ENCODE measurements around the gene SREBF2. TPM values are rescaled to one million over a fixed set of nuclear protein-coding genes. Genes with fewer than 3 reads are reported as not detected.

Gene SREBF2
- polyA plus RNA-seq, 1 donor from 2014 or later: 73.0 TPM

GRCh38 chr22:41928593-41929417, 95.9 kb downstream of the SREBF2 start:
- H3K4me3 ChIP-seq (ENCODE audit: low read length): no peak overlapping the region

GRCh38 chr22:41929418-41929810, 96.5 kb downstream of the SREBF2 start:
- no peak overlapping the region for H3K4me3 ChIP-seq (ENCODE audit: low read length)
- H3K9me2 ChIP-seq (ENCODE audit: insufficient read depth, low read length): no peaks in the 10 kb centered on the region
- H4K20me1 ChIP-seq (ENCODE audit: insufficient read depth): no peaks in the 10 kb centered on the region
- no peak overlapping the region for H2AFZ ChIP-seq (ENCODE audit: low read depth, low read length)
- H3K9ac ChIP-seq (ENCODE audit: low read length): no peak overlapping the region
- no peaks in the 10 kb centered on the region for H3K9me3 ChIP-seq (ENCODE audit: low read length)
- H3K36me3 ChIP-seq (ENCODE audit: insufficient read depth, low read length): no peaks in the 10 kb centered on the region
- H3K27me3 ChIP-seq (ENCODE audit: insufficient read depth, low read depth, low read length): peaks cover 20% of the 10 kb centered on the region
- H3K4me2 ChIP-seq (ENCODE audit: low read length): no peak overlapping the region
- no peaks in the 10 kb centered on the region for H3K79me2 ChIP-seq (replicated peaks; ENCODE audit: insufficient read depth, low read length)
- no peaks in the 10 kb centered on the region for H3F3A ChIP-seq (ENCODE audit: insufficient read depth, low read length, poor library complexity, severe bottlenecking)
- H3K27ac ChIP-seq (ENCODE audit: low read length): no peak overlapping the region
- TF ChIP-seq TAF1 (IDR thresholded peaks at IDR 0.05; ENCODE audit: low read depth) (no peak), CTCF (IDR thresholded peaks at IDR 0.05; ENCODE audit: poor library complexity, severe bottlenecking) (no peak), EZH2 (IDR thresholded peaks at IDR 0.05; ENCODE audit: borderline replicate concordance, insufficient read depth, low read length, poor library complexity, severe bottlenecking) (no peak), SMC3 (conservative IDR thresholded peaks at IDR 0.05; ENCODE audit: poor library complexity) (no peak), MXI1 (conservative IDR thresholded peaks at IDR 0.05; ENCODE audit: poor library complexity, severe bottlenecking) (no peak), RAD21 (conservative IDR thresholded peaks at IDR 0.05) (no peak)

More at GRCh38 chr22:41928593-41929417, 95.9 kb downstream of the SREBF2 start:
- Histone ChIP-seq H3K27ac (ENCODE audit: low read length) (no peak overlapping the region), H3K4me2 (ENCODE audit: low read length) (no peak overlapping the region), H3K9me3 (ENCODE audit: low read length) (no peaks in the 10 kb centered on the region), H3K9me2 (ENCODE audit: insufficient read depth, low read length) (no peaks in the 10 kb centered on the region), H2AFZ (ENCODE audit: low read depth, low read length) (no peak overlapping the region), H3K9ac (ENCODE audit: low read length) (no peak overlapping the region), H3F3A (ENCODE audit: insufficient read depth, low read length, poor library complexity, severe bottlenecking) (no peaks in the 10 kb centered on the region), H4K20me1 (ENCODE audit: insufficient read depth) (no peaks in the 10 kb centered on the region), H3K36me3 (ENCODE audit: insufficient read depth, low read length) (no peaks in the 10 kb centered on the region), H3K27me3 (ENCODE audit: insufficient read depth, low read depth, low read length) (peaks cover 20% of the 10 kb centered on the region), H3K79me2 (replicated peaks; ENCODE audit: insufficient read depth, low read length) (no peaks in the 10 kb centered on the region)
- TF ChIP-seq CTCF (IDR thresholded peaks at IDR 0.05; ENCODE audit: poor library complexity, severe bottlenecking) (no peak), EP300 (conservative IDR thresholded peaks at IDR 0.05; ENCODE audit: poor library complexity, severe bottlenecking) (no peak), REST (IDR thresholded peaks at IDR 0.05; ENCODE audit: borderline replicate concordance) (no peak), POLR2AphosphoS5 (IDR thresholded peaks at IDR 0.05) (no peak), MXI1 (conservative IDR thresholded peaks at IDR 0.05; ENCODE audit: poor library complexity, severe bottlenecking) (no peak), EZH2 (IDR thresholded peaks at IDR 0.05; ENCODE audit: borderline replicate concordance, insufficient read depth, low read length, poor library complexity, severe bottlenecking) (no peak), RAD21 (conservative IDR thresholded peaks at IDR 0.05) (no peak), TAF1 (IDR thresholded peaks at IDR 0.05; ENCODE audit: low read depth) (no peak), SMC3 (conservative IDR thresholded peaks at IDR 0.05; ENCODE audit: poor library complexity) (no peak)
